ENCODE data around the gene GAB4. TPM values are rescaled to one million over a fixed set of nuclear protein-coding genes. Genes with fewer than 3 reads are reported as not detected.

Gene GAB4
- total RNA-seq, 1 experiment from 2014 or later = not detected

GRCh38 chr22:16969508-16970327 lies 38.3 kb downstream of the GAB4 start:
- Histone ChIP-seq H3K14ac (ENCODE audit: insufficient read depth, low read length) (no peak overlapping the region), H3K18ac (ENCODE audit: insufficient read length, low read depth, low read length) (no peak overlapping the region), H3K9ac (ENCODE audit: extremely low read depth, insufficient read length, low read length) (no peak overlapping the region), H3K23ac (ENCODE audit: insufficient read length, low read depth, low read length) (no peak overlapping the region), H3K79me1 (ENCODE audit: insufficient read depth, low read depth, low read length, poor library complexity, severe bottlenecking) (no peaks in the 10 kb centered on the region), H3K4ac (ENCODE audit: low read depth, low read length) (no peak overlapping the region), H2BK15ac (ENCODE audit: low read depth, low read length) (no peak overlapping the region), H4K91ac (ENCODE audit: insufficient read length, low read depth, low read length) (no peak overlapping the region), H3K79me2 (ENCODE audit: insufficient read depth, low read length) (no peaks in the 10 kb centered on the region), H2AK5ac (ENCODE audit: insufficient read length, low read length) (no peak overlapping the region), H4K20me1 (ENCODE audit: control insufficient read depth, insufficient read depth, insufficient read length) (no peaks in the 10 kb centered on the region), H3K9me3 (ENCODE audit: control insufficient read depth, low read depth, low read length) (no peaks in the 10 kb centered on the region), H2BK5ac (ENCODE audit: insufficient read length, low read length) (no peak overlapping the region), H3T11ph (ENCODE audit: low read length) (no peak overlapping the region), H3K27me3 (ENCODE audit: insufficient read depth, low read length) (no peaks in the 10 kb centered on the region), H3K56ac (ENCODE audit: insufficient read length, low read depth, low read length) (no peak overlapping the region), H2BK12ac (ENCODE audit: insufficient read length, low read depth, low read length) (no peak overlapping the region), H2AFZ (ENCODE audit: low read length) (no peak overlapping the region), H2BK20ac (ENCODE audit: low read depth, low read length, poor library complexity, severe bottlenecking) (no peak overlapping the region), H3K23me2 (ENCODE audit: insufficient read length, low read depth, low read length, poor library complexity, severe bottlenecking) (no peaks in the 10 kb centered on the region), H3K4me1 (ENCODE audit: insufficient read depth, low read length) (no peaks in the 10 kb centered on the region; the same call in 1 of the 2 replicates), H3K4me2 (ENCODE audit: insufficient read depth, insufficient read length, low read length) (no peak overlapping the region), H4K5ac (ENCODE audit: insufficient read length, low read depth, low read length) (no peak overlapping the region), H2BK120ac (ENCODE audit: low read depth, low read length, poor library complexity, severe bottlenecking) (no peak overlapping the region), H3K27ac (ENCODE audit: insufficient read length, low read depth, low read length) (no peak overlapping the region), H4K8ac (replicated peaks; ENCODE audit: insufficient read length, low read depth, low read length) (no peak overlapping the region)
- H3K36me3 Mint-ChIP-seq (ENCODE audit: insufficient read depth in 1 of 3, low read depth in 3 of 3) = peaks cover 0 to 11% (median 9%) of the 10 kb centered on the region in 3 experiments; a peak in 4 of 7 replicates
- peaks cover 25% of the 10 kb centered on the region for H3K27me3 Mint-ChIP-seq (ENCODE audit: low read depth)
- TF ChIP-seq, protein P1, sequence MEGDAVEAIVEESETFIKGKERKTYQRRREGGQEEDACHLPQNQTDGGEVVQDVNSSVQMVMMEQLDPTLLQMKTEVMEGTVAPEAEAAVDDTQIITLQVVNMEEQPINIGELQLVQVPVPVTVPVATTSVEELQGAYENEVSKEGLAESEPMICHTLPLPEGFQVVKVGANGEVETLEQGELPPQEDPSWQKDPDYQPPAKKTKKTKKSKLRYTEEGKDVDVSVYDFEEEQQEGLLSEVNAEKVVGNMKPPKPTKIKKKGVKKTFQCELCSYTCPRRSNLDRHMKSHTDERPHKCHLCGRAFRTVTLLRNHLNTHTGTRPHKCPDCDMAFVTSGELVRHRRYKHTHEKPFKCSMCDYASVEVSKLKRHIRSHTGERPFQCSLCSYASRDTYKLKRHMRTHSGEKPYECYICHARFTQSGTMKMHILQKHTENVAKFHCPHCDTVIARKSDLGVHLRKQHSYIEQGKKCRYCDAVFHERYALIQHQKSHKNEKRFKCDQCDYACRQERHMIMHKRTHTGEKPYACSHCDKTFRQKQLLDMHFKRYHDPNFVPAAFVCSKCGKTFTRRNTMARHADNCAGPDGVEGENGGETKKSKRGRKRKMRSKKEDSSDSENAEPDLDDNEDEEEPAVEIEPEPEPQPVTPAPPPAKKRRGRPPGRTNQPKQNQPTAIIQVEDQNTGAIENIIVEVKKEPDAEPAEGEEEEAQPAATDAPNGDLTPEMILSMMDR (conservative IDR thresholded peaks at IDR 0.05) = no peak
- WGBS (ENCODE audit: extremely low coverage, insufficient read length, low lambda C conversion rate) = no CpG with 5 or more reads among the region's 8 CpGs
- no peak for DNase-seq
- H3K4me3 Mint-ChIP-seq = no peak overlapping the region; a peak in 1 of 5 replicates
- no peak overlapping the region for H3K27ac Mint-ChIP-seq
- peaks cover 95 to 100% of the 10 kb centered on the region in 2 experiments for H3K9me3 Mint-ChIP-seq
- H3K4me1 Mint-ChIP-seq = no peaks in the 10 kb centered on the region

All from H9 (cell line).